ENCODE data around the gene SBF2. TPM values are rescaled to one million over a fixed set of nuclear protein-coding genes. Genes with fewer than 3 reads are reported as not detected.

The SBF2 gene
- total and polyA plus RNA-seq, 11 donors, result 10.4 to 33.9 (median 20.9) TPM

DNA sequence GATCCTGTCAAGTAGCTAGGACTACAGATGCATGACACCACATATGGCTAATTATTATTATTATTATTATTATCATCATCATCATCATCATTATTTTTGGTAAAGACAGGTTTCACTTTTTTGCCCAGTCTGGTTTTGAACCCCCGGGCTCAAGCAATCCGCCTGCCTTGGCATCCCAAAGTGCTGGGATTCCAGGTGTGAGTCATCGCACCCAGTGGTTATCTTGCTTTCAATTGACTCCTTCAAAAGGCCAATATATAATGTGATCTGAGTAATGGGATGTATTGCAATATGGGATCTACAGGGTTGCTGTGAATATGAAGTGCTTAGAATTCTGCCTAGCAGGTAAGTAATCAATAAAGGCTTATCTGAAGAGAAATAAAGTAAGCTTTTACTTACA, 221.2 kb downstream of the SBF2 start:
- H3K36me3 ChIP-seq, result no peaks in the 10 kb centered on the region
- WGBS, 4 donors, result 95 to 98% (median 97%) methylated on average over 3 of the region's 3 CpGs
- H3K27me3 ChIP-seq, result no peaks in the 10 kb centered on the region
- H3K4me3 ChIP-seq, result no peak overlapping the region
- H3K4me1 ChIP-seq, result peaks cover 0 to 11% (median 0%) of the 10 kb centered on the region in 12 donors
- H3K9me3 ChIP-seq, result peaks cover 0 to 14% (median 0%) of the 10 kb centered on the region in 12 donors
- ATAC-seq (no peak), DNase-seq (no peak)
- TF ChIP-seq CTCF (IDR thresholded peaks at IDR 0.05), result no peak
- intact Hi-C loops (cut with DNase I), result no loop called here
- no peak overlapping the region for H3K27ac ChIP-seq

DNA sequence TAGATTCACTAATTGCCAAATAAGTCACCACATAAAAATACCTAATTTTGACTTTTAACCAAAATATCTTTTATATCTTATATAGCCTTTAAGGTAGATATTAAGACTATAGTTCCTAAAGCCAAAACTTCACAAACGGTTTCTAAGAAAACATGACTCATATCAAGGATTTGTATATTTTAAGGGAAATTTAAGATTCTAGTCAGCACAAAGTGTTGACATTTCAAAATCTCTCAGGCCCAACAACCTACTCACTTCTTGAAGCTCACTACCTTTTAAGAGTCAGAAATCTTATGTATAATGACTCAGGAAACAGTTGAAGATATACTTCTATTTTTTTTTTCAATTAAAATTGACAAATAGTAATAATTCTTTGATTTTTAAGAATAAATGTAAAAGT, 221.9 kb downstream of the SBF2 start:
- Histone ChIP-seq H3K27ac (no peak overlapping the region), H3K4me3 (no peak overlapping the region), H3K27me3 (no peaks in the 10 kb centered on the region), H3K36me3 (no peaks in the 10 kb centered on the region), H3K4me1 (peaks cover 0 to 11% (median 0%) of the 10 kb centered on the region in 12 donors), H3K9me3 (peaks cover 0 to 8% (median 0%) of the 10 kb centered on the region in 12 donors)
- TF ChIP-seq POLR2A (IDR thresholded peaks at IDR 0.05) (no peak), CTCF (IDR thresholded peaks at IDR 0.05) (no peak)
- WGBS, 4 donors, result 92 to 98% (median 96%) methylated on average over 1 of the region's 1 CpG
- DNase-seq, result no peak
- no peak for ATAC-seq
- intact Hi-C loops (cut with DNase I), result no loop called here

DNA sequence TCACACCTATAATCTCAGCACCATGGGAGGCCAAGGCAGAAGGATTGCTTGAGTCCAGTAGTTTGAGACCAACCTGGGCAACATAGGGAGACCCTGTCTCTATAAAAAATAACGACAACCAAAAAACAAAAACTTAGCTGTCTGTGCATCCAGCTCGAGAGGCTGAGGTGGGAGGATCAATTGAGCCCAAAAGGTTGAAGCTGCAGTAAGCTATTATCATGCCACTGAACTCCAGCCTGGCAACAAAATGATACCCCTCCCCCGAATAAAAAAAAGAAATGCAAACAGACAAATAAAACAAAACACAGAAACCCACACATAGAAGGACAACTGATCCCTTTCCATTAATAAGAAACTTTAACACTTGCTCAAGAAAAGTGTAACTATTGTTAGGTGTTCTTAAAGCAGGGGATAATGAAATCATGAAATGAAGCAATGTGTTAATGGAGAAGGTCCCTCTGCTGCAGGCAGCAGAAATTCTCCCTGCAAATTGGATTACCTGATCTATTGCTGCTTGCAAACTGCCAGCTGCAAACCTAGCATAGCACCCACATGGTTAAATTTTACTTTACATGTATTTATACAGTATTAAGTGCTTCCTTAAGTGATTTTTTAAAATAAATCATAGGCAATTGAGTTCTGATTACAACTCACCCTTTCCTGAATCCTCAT, 226.3 kb downstream of the SBF2 start:
- no peak overlapping the region for H3K27ac ChIP-seq
- H3K9me3 ChIP-seq, result peaks cover 0 to 14% (median 0%) of the 10 kb centered on the region in 12 donors
- no peaks in the 10 kb centered on the region for H3K36me3 ChIP-seq
- no peak for ATAC-seq
- H3K27me3 ChIP-seq, result no peaks in the 10 kb centered on the region
- no peak for DNase-seq
- no peaks in the 10 kb centered on the region for H3K4me1 ChIP-seq
- TF ChIP-seq CTCF (IDR thresholded peaks at IDR 0.05), result no peak
- TF ChIP-seq POLR2A (IDR thresholded peaks at IDR 0.05), result no peak
- intact Hi-C loops (cut with DNase I), result no loop called here
- 86 to 91% (median 87%) methylated on average over 3 of the region's 3 CpGs for WGBS, 4 donors
- H3K4me3 ChIP-seq, result no peak overlapping the region

DNA sequence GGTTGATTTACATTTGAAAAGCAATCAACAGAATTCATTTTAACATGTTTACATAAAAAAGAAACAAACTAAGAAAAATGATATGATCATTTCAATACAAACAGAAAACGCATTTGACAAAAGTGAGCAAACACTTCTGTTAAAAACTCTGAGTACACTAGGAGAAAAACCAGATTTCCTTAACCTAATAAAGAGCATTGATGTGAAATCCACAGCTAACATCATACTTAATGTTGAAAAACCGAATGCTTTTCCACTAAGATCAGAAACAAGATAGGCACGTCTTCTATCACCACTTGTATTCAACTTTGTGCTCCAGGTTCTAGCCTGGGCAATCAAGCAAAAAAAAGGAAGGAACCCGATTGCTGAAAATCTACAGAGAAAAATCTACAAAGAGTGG, 227.6 kb downstream of the SBF2 start:
- H3K27me3 ChIP-seq, result no peaks in the 10 kb centered on the region
- intact Hi-C loops (cut with DNase I), result no loop called here
- TF ChIP-seq POLR2A (IDR thresholded peaks at IDR 0.05) (no peak), CTCF (IDR thresholded peaks at IDR 0.05) (no peak)
- 71 to 79% (median 73%) methylated on average over 4 of the region's 4 CpGs for WGBS, 4 donors
- no peaks in the 10 kb centered on the region for H3K4me1 ChIP-seq
- ATAC-seq (no peak), DNase-seq (no peak)
- H3K27ac ChIP-seq, result no peak overlapping the region
- H3K36me3 ChIP-seq, result no peaks in the 10 kb centered on the region
- H3K9me3 ChIP-seq, result peaks cover 0 to 27% (median 2%) of the 10 kb centered on the region in 12 donors
- H3K4me3 ChIP-seq, result no peak overlapping the region
